GM23248 (cell line): ENCODE data around the gene MIOX. TPM values are rescaled to one million over a fixed set of nuclear protein-coding genes. Genes with fewer than 3 reads are reported as not detected.

ENCODE experiments used
- DNase-seq: peaks from one replicate; pipeline ENCODE4 v3.0.0-alpha.2; 2015
- H2AFZ ChIP-seq: fragments of 200-600 bp; sonication (generic); 2 replicates; pipeline ENCODE4 v1.6.1; 2016; ENCODE audit warnings: antibody characterized with exemption
- H3F3A ChIP-seq: fragments of 200-600 bp; sonication (generic); 2 replicates; pipeline ENCODE4 v1.6.1; 2016; ENCODE audit warnings: mild to moderate bottlenecking, antibody characterized with exemption, mixed run types; ENCODE audit not compliant: insufficient read depth
- H3K27ac ChIP-seq: fragments of 200-600 bp; sonication (generic); 2 replicates; pipeline ENCODE4 v1.5.1; 2016; ENCODE audit warnings: mild to moderate bottlenecking
- H3K27me3 ChIP-seq: fragments of 200-600 bp; sonication (generic); replicated peaks from 2 replicates; pipeline ENCODE4 v1.6.1; 2016; ENCODE audit warnings: mild to moderate bottlenecking; ENCODE audit not compliant: insufficient read depth
- H3K36me3 ChIP-seq: fragments of 200-600 bp; sonication (generic); 2 replicates; pipeline ENCODE4 v1.6.1; 2016; ENCODE audit warnings: low read depth, mild to moderate bottlenecking
- H3K4me1 ChIP-seq: fragments of 200-600 bp; sonication (generic); 2 replicates; pipeline ENCODE4 v1.6.1; 2016; ENCODE audit warnings: mild to moderate bottlenecking; ENCODE audit not compliant: insufficient read depth
- H3K4me2 ChIP-seq: fragments of 200-600 bp; sonication (generic); one replicate; pipeline ENCODE4 v1.6.1; 2016; ENCODE audit warnings: mild to moderate bottlenecking; ENCODE audit not compliant: unreplicated experiment
- H3K4me3 ChIP-seq: fragments of 200-600 bp; sonication (generic); 2 replicates; pipeline ENCODE4 v1.5.1; 2016; ENCODE audit warnings: mild to moderate bottlenecking
- H3K79me2 ChIP-seq: fragments of 200-600 bp; sonication (generic); 2 replicates; pipeline ENCODE4 v1.6.1; 2016; ENCODE audit warnings: mild to moderate bottlenecking; ENCODE audit not compliant: insufficient read depth
- H3K9ac ChIP-seq: fragments of 200-600 bp; sonication (generic); 2 replicates; pipeline ENCODE4 v1.6.1; 2016; ENCODE audit warnings: mild to moderate bottlenecking
- H3K9me2 ChIP-seq: fragments of 200-600 bp; sonication (generic); 2 replicates; pipeline ENCODE4 v1.6.1; 2016; ENCODE audit warnings: mixed run types, mild to moderate bottlenecking, moderate library complexity; ENCODE audit not compliant: insufficient read depth
- H3K9me3 ChIP-seq: fragments of 200-600 bp; sonication (generic); one replicate; pipeline ENCODE4 v1.6.1; 2017; ENCODE audit warnings: low read depth
- H4K20me1 ChIP-seq: fragments of 200-600 bp; sonication (generic); 2 replicates; pipeline ENCODE4 v1.6.0; 2016; ENCODE audit not compliant: insufficient read depth
- EZH2 ChIP-seq: fragments of 200-600 bp; sonication (generic); IDR thresholded peaks from 2 replicates; pipeline ENCODE4 v1.6.1; 2018; ENCODE audit warnings: antibody characterized with exemption, mild to moderate bottlenecking; ENCODE audit not compliant: insufficient read depth, poor library complexity, severe bottlenecking
- EZH2phosphoT487 ChIP-seq: fragments of 200-600 bp; sonication (generic); IDR thresholded peaks from 2 replicates; pipeline ENCODE4 v1.6.1; 2018; ENCODE audit warnings: antibody characterized with exemption, moderate library complexity, mild to moderate bottlenecking, low read depth; ENCODE audit not compliant: insufficient read depth
- WGBS, 2 experiments: methylation state at CpG; one replicate each; pipeline ENCODE4 v1.1.6; 2015 to 2017; ENCODE audit warnings: low lambda C conversion rate in 2 of 2, low coverage in 1 of 2; ENCODE audit errors: missing lambda C conversion rate in 2 of 2; 5-methylcytosine and 5-hydroxymethylcytosine counted together
- in situ Hi-C: fragments of 300-500 bp; cut with MboI; formaldehyde crosslinking; loops from 2 replicates; pipeline ENCODE4 v1.15.0; 2020
- polyA plus RNA-seq: library from polyadenylated mRNA; unstranded; fragments of >200 nt; fragmentation: Nextera tagmentation; extraction: Ambion mirVana; gene quantifications from 2 replicates; pipeline ENCODE4 v1.2.1, GENCODE V29; 2016
- total RNA-seq: library from RNA; depleted of rRNA; stranded (reverse); fragments of >200 nt; shearing (Covaris generic); gene quantifications from 2 replicates; pipeline ENCODE4 v1.2.3, GENCODE V29; 2014; rRNA removed

The MIOX gene
- total and polyA plus RNA-seq, 2 experiments from 2014 or later: 0.16 TPM; not detected in 1

DNA sequence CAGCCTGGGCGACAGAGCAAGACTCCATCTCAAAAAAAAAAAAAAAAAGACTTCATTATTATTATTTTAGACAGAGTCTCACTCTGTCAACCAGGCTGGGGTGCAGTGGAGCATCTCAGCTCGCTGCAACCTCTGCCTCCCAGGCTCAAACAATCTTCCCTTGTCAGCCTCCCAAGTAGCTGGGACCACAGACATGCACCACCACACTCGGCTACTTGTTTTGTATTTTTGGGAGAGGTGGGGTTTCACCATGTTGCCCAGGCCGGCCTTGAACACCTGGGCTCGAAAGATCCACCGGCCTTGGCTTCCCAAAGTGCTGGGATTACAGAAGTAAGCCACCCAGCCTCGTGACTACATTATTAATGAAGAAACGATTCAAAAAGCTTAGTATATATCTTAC is 48.5 kb downstream of the MIOX start:
- in situ Hi-C loops: no loop called here
- Histone ChIP-seq H3F3A (peaks cover 22% of the 10 kb centered on the region), H3K9me2 (no peaks in the 10 kb centered on the region), H3K9ac (no peak overlapping the region), H2AFZ (no peak overlapping the region), H3K79me2 (no peaks in the 10 kb centered on the region), H3K27ac (no peak overlapping the region), H4K20me1 (no peaks in the 10 kb centered on the region), H3K27me3 (no peaks in the 10 kb centered on the region), H3K4me2 (no peak overlapping the region), H3K36me3 (no peaks in the 10 kb centered on the region), H3K9me3 (no peaks in the 10 kb centered on the region), H3K4me1 (peaks cover 19% of the 10 kb centered on the region), H3K4me3 (no peak overlapping the region)
- WGBS, 2 experiments: 89 to 96% methylated on average over 8 of the region's 8 CpGs
- no peak for DNase-seq
- TF ChIP-seq EZH2 (no peak), EZH2phosphoT487 (no peak)

DNA sequence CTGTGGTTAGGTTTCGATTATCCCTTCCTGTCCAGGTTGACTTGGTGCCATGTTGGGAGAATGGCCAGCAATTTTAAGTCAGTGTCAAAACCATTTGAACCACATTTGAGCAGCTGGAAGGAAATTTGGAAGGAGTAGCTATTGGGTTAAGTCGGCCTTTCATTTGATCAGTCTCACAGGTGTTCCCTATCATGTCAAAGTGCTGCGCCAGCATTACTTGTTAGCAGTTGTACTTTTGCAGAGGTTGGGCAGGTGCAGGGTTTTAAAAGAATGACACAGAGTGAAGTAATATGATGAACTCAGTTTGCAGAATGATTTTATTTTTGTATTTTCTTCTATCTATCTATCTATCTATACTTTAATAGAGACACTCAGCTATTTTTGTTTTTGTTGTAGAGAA is 49.6 kb downstream of the MIOX start:
- WGBS, 2 experiments: 82 to 87% methylated on average over 3 of the region's 3 CpGs
- DNase-seq: no peak
- Histone ChIP-seq H3K79me2 (no peaks in the 10 kb centered on the region), H3K36me3 (no peaks in the 10 kb centered on the region), H3K27me3 (no peaks in the 10 kb centered on the region), H3F3A (peaks cover 34% of the 10 kb centered on the region), H3K4me2 (no peak overlapping the region), H3K9ac (no peak overlapping the region), H2AFZ (no peak overlapping the region), H3K9me2 (no peaks in the 10 kb centered on the region), H3K4me3 (no peak overlapping the region), H3K9me3 (no peaks in the 10 kb centered on the region), H4K20me1 (no peaks in the 10 kb centered on the region), H3K27ac (no peak overlapping the region), H3K4me1 (peaks cover 30% of the 10 kb centered on the region)
- in situ Hi-C loops: no loop called here
- TF ChIP-seq EZH2: no peak
- TF ChIP-seq EZH2phosphoT487: no peak

DNA sequence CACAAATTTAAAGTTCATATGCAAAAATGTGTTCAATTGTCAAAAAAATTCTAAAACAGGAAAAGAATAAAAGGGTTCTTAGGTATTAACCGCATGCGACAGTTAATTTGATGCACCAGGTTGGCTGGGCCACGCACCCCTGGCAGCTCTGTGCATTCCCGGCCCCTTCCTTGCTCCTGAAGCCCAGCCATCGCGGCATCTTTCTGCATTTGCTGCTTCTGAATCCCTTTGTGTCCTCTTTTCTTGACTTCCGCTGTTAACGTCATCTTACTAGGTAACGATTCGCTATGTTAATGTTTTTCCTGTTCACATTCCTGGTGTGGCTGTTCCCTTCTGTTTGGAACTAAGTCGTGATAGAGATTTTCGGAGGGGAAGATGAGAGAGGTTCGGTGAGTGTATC is 51.1 kb downstream of the MIOX start:
- Histone ChIP-seq H3K27ac (peak overlapping the region; percentile 99), H3K4me1 (peaks cover 42% of the 10 kb centered on the region), H3K9me3 (no peaks in the 10 kb centered on the region), H3F3A (peaks cover 44% of the 10 kb centered on the region), H3K9me2 (no peaks in the 10 kb centered on the region), H3K4me3 (no peak overlapping the region), H3K9ac (peak overlapping the region; percentile 90), H3K27me3 (no peaks in the 10 kb centered on the region), H4K20me1 (no peaks in the 10 kb centered on the region), H3K79me2 (no peaks in the 10 kb centered on the region), H3K36me3 (no peaks in the 10 kb centered on the region), H3K4me2 (peak overlapping the region; percentile 54), H2AFZ (peak overlapping the region; percentile 70)
- no peak for DNase-seq
- 75 to 78% methylated on average over 13 of the region's 13 CpGs for WGBS, 2 experiments
- TF ChIP-seq EZH2: no peak
- TF ChIP-seq EZH2phosphoT487: no peak
- in situ Hi-C loops: no loop called here

Other genes starting within 250 kb of the MIOX start
- 32.0 and 33.8 TPM in 2 replicates for gene TUBGCP6, start 241.8 kb upstream of the MIOX start, total RNA-seq
- 13.2 and 16.6 TPM in 2 replicates for gene TUBGCP6, start 241.8 kb upstream of the MIOX start, polyA plus RNA-seq
- gene HDAC10, start 235.6 kb upstream of the MIOX start, total RNA-seq: 16.8 and 19.2 TPM in 2 replicates
- gene HDAC10, start 235.6 kb upstream of the MIOX start, polyA plus RNA-seq: 4.3 and 6.6 TPM in 2 replicates
- 22.8 and 28.7 TPM in 2 replicates for gene MAPK12, start 225.2 kb upstream of the MIOX start, total RNA-seq
- 20.7 and 23.2 TPM in 2 replicates for gene MAPK12, start 225.2 kb upstream of the MIOX start, polyA plus RNA-seq
- gene MAPK11, start 216.5 kb upstream of the MIOX start, total RNA-seq: 9.8 and 12.3 TPM in 2 replicates
- 1.0 and 1.2 TPM in 2 replicates for gene MAPK11, start 216.5 kb upstream of the MIOX start, polyA plus RNA-seq
- 136 and 147 TPM in 2 replicates for gene PLXNB2, start 179.2 kb upstream of the MIOX start, total RNA-seq
- 123 and 136 TPM in 2 replicates for gene PLXNB2, start 179.2 kb upstream of the MIOX start, polyA plus RNA-seq
- 3.3 and 5.7 TPM in 2 replicates for gene DENND6B, start 159.8 kb upstream of the MIOX start, total RNA-seq
- 6.1 and 6.6 TPM in 2 replicates for gene DENND6B, start 159.8 kb upstream of the MIOX start, polyA plus RNA-seq
- gene PPP6R2, start 143.5 kb upstream of the MIOX start, total RNA-seq: 50.0 and 58.4 TPM in 2 replicates
- gene PPP6R2, start 143.5 kb upstream of the MIOX start, polyA plus RNA-seq: 22.2 and 22.3 TPM in 2 replicates
- 92.0 and 93.5 TPM in 2 replicates for gene SBF1, start 11.8 kb upstream of the MIOX start, total RNA-seq
- 25.2 and 27.6 TPM in 2 replicates for gene SBF1, start 11.8 kb upstream of the MIOX start, polyA plus RNA-seq
- gene ADM2, start 5.3 kb upstream of the MIOX start, total RNA-seq: 11.4 and 15.2 TPM in 2 replicates
- gene ADM2, start 5.3 kb upstream of the MIOX start, polyA plus RNA-seq: 11.6 and 14.0 TPM in 2 replicates
- gene LMF2, start 20.8 kb downstream of the MIOX start, total RNA-seq: 95.0 and 124 TPM in 2 replicates
- 101 and 106 TPM in 2 replicates for gene LMF2, start 20.8 kb downstream of the MIOX start, polyA plus RNA-seq
- 33.8 and 61.0 TPM in 2 replicates for gene NCAPH2, start 21.4 kb downstream of the MIOX start, total RNA-seq
- 27.7 and 28.6 TPM in 2 replicates for gene NCAPH2, start 21.4 kb downstream of the MIOX start, polyA plus RNA-seq
- gene SCO2, start 38.7 kb downstream of the MIOX start, total RNA-seq: 8.4 and 17.5 TPM in 2 replicates
- 11.0 and 15.0 TPM in 2 replicates for gene SCO2, start 38.7 kb downstream of the MIOX start, polyA plus RNA-seq
- 33.2 and 42.4 TPM in 2 replicates for gene TYMP, start 43.2 kb downstream of the MIOX start, total RNA-seq
- 24.3 and 24.8 TPM in 2 replicates for gene TYMP, start 43.2 kb downstream of the MIOX start, polyA plus RNA-seq
- not detected in 2 replicates for gene KLHDC7B, start 59.0 kb downstream of the MIOX start, total RNA-seq
- 0.06 TPM in 1 of 2 replicates, not detected in the other for gene KLHDC7B, start 59.0 kb downstream of the MIOX start, polyA plus RNA-seq
- not detected in 2 replicates for gene SYCE3, start 76.1 kb downstream of the MIOX start, total RNA-seq
- gene SYCE3, start 76.1 kb downstream of the MIOX start, polyA plus RNA-seq: 0.49 and 0.80 TPM in 2 replicates
- 1.6 and 2.9 TPM in 2 replicates for gene CPT1B, start 91.6 kb downstream of the MIOX start, total RNA-seq
- 1.0 and 1.3 TPM in 2 replicates for gene CPT1B, start 91.6 kb downstream of the MIOX start, polyA plus RNA-seq
- gene CHKB, start 96.0 kb downstream of the MIOX start, total RNA-seq: 38.7 and 41.3 TPM in 2 replicates
- 30.7 and 41.7 TPM in 2 replicates for gene CHKB, start 96.0 kb downstream of the MIOX start, polyA plus RNA-seq
- 0.38 TPM in 1 of 2 replicates, not detected in the other for gene MAPK8IP2, start 113.9 kb downstream of the MIOX start, total RNA-seq
- gene MAPK8IP2, start 113.9 kb downstream of the MIOX start, polyA plus RNA-seq: 0.06 and 0.09 TPM in 2 replicates
- 59.6 and 59.7 TPM in 2 replicates for gene ARSA, start 141.3 kb downstream of the MIOX start, total RNA-seq
- 31.7 and 32.9 TPM in 2 replicates for gene ARSA, start 141.3 kb downstream of the MIOX start, polyA plus RNA-seq
- gene SHANK3, start 186.0 kb downstream of the MIOX start, total RNA-seq: 0.51 and 0.97 TPM in 2 replicates
- 0.08 and 0.10 TPM in 2 replicates for gene SHANK3, start 186.0 kb downstream of the MIOX start, polyA plus RNA-seq